Measurements from ENCODE around the gene NUDT9.
"Not testable (repeated sequence)": the region's sequence is repeated elsewhere in the genome, so short reads cannot be mapped to it uniquely, and the experiment has no call there.

DNA sequence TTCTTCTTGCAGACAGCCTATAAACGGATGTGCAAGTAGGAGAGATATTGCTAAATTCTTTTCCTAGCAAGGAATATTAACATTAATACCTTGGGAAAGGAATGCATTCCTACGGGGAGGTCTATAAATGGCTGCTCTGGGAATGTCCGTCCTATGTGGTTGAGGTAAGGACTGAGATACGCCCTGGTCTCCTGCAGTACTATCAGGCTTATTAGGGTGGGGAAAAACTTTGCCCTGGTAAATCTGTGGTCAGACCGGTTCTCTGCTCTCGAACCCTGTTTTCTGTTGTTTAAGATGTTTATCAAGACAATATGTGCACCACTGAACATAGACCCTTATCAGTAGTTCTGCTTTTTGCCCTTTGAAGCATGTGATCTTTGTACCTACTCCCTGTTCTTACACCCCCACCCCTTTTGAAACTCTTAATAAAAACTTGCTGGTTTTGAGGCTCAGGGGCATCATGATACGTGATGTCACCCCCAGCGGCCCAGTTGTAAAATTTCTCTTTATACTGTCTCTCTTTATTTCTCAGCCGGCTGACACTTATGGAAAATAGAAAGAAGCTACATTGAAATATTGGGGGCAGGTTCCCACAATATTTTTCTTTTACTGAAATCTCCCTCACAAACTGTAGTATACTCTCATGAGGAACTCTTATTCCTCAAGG is 37.8 kb upstream of the NUDT9 start:
- TF ChIP-seq, protein P1, sequence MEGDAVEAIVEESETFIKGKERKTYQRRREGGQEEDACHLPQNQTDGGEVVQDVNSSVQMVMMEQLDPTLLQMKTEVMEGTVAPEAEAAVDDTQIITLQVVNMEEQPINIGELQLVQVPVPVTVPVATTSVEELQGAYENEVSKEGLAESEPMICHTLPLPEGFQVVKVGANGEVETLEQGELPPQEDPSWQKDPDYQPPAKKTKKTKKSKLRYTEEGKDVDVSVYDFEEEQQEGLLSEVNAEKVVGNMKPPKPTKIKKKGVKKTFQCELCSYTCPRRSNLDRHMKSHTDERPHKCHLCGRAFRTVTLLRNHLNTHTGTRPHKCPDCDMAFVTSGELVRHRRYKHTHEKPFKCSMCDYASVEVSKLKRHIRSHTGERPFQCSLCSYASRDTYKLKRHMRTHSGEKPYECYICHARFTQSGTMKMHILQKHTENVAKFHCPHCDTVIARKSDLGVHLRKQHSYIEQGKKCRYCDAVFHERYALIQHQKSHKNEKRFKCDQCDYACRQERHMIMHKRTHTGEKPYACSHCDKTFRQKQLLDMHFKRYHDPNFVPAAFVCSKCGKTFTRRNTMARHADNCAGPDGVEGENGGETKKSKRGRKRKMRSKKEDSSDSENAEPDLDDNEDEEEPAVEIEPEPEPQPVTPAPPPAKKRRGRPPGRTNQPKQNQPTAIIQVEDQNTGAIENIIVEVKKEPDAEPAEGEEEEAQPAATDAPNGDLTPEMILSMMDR (IDR thresholded peaks at IDR 0.05): not testable (repeated sequence)
- TF ChIP-seq POLR2A, POLR2AphosphoS5 (IDR thresholded peaks at IDR 0.05): not testable (repeated sequence)

Measured in prostate gland (tissue), 2 donors.